H1 (cell line): ENCODE measurements around the gene GRIN2C. TPM values are rescaled to one million over a fixed set of nuclear protein-coding genes. Genes with fewer than 3 reads are reported as not detected.

ENCODE experiments used
- EP300 ChIP-seq, 2 experiments: IDR thresholded peaks; 1 replicate in 1 of 2; 2 replicates in 1 of 2; pipeline ENCODE4 v1.6.1; 2011 to 2012; ENCODE audit warnings: low read depth in 2 of 2, low read length in 2 of 2, mild to moderate bottlenecking in 2 of 2, borderline replicate concordance in 1 of 2, inconsistent platforms in 1 of 2, moderate library complexity in 1 of 2
- polyA plus RNA-seq, 7 experiments: library from polyadenylated mRNA; depleted of rRNA in 3 of 7; stranded (reverse) in 5 of 7; unstranded in 2 of 7; fragments of >200 nt in 5 of 7; fragments of 200-250 nt in 2 of 7; gene quantifications; 1 replicate in 5 of 7; 2 replicates in 1 of 7; 4 replicates in 1 of 7; pipeline versions ENCODE4 v1.2.1 to v1.2.3, GENCODE V29; 2011 to 2013; ENCODE audit warnings: missing spikeins in 2 of 7, mixed read lengths in 2 of 7
- total RNA-seq: library from RNA; stranded (reverse); fragmentation: NEBNext Ultra II Directional; extraction: Animal tissue kit (Norgen Biotek cat#: 25700); gene quantifications from 2 replicates; pipeline ENCODE4 v1.2.1, GENCODE V29; 2021

The GRIN2C gene
- total and polyA plus RNA-seq, 2 of the 8 experiments (the other 6 are each of a cell fraction or from before 2014, with no cell fraction given): 0.06 to 0.07 TPM

DNA sequence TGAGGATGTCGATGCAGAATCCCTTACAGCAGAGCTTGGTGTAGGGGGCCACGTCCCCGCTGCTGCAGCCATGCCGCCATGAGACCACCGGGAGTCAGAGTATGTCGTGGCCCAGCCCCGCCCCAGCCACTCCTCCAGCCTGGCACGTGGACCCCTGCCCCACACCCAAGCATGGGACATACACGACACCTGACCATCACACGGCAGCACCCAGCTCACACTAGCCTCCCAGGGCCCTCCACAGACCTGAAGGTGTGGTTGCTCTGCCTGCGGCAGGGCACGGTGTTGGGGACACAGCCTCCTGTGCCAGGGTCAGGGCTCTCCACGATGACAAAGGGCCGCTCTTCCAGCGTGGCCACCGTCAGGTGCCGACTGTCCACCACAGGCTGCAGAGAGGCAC lies 9.4 kb downstream of the GRIN2C start (continued):
- TF ChIP-seq EP300 (IDR thresholded peaks at IDR 0.05; ENCODE audit: borderline replicate concordance in 1 of 2, low read depth in 2 of 2, low read length in 2 of 2): no peak
